Parathyroid adenoma (tissue), 2 donors: ENCODE data around the gene SRGAP1.
"Not testable (repeated sequence)": the region's sequence is repeated elsewhere in the genome, so short reads cannot be mapped to it uniquely, and the experiment has no call there.

Experiments
- H2AFZ ChIP-seq: fragments of 300-600 bp; sonication (generic); one replicate; pipeline ENCODE4 v1.7.0; 2017; ENCODE audit warnings: antibody characterized with exemption, mild to moderate bottlenecking
- H3K27ac ChIP-seq: fragments of 300-600 bp; sonication (generic); one replicate; pipeline ENCODE4 v1.7.0; 2017
- H3K27me3 ChIP-seq: fragments of 300-600 bp; sonication (generic); one replicate; pipeline ENCODE4 v1.7.0; 2017; ENCODE audit warnings: low read length; ENCODE audit not compliant: control insufficient read depth, insufficient read depth
- H3K36me3 ChIP-seq: fragments of 300-600 bp; sonication (generic); one replicate; pipeline ENCODE4 v1.7.0; 2017; ENCODE audit warnings: low read length; ENCODE audit not compliant: control insufficient read depth, insufficient read depth
- H3K4me1 ChIP-seq: fragments of 300-600 bp; sonication (generic); one replicate; pipeline ENCODE4 v1.7.0; 2017; ENCODE audit warnings: control low read depth
- H3K4me2 ChIP-seq: fragments of 300-600 bp; sonication (generic); one replicate; pipeline ENCODE4 v1.7.0; 2017; ENCODE audit warnings: low read length
- H3K4me3 ChIP-seq: fragments of 300-600 bp; sonication (generic); one replicate; pipeline ENCODE4 v1.7.0; 2017; ENCODE audit warnings: low read depth, low read length
- H3K79me2 ChIP-seq: fragments of 300-600 bp; sonication (generic); one replicate; pipeline ENCODE4 v1.7.0; 2017; ENCODE audit warnings: control low read depth
- H3K9ac ChIP-seq: fragments of 300-600 bp; sonication (generic); one replicate; pipeline ENCODE4 v1.7.0; 2017; ENCODE audit warnings: mild to moderate bottlenecking
- H3K9me3 ChIP-seq: fragments of 300-600 bp; sonication (generic); one replicate; pipeline ENCODE4 v1.7.0; 2017; ENCODE audit warnings: low read length; ENCODE audit not compliant: control insufficient read depth
- CTCF ChIP-seq: fragments of 300-600 bp; sonication (generic); IDR thresholded peaks from one replicate; pipeline ENCODE4 v1.7.0; 2017; ENCODE audit warnings: antibody characterized with exemption, mild to moderate bottlenecking
- donor health status: primary hyperparathyroidism.

Gene SRGAP1

DNA sequence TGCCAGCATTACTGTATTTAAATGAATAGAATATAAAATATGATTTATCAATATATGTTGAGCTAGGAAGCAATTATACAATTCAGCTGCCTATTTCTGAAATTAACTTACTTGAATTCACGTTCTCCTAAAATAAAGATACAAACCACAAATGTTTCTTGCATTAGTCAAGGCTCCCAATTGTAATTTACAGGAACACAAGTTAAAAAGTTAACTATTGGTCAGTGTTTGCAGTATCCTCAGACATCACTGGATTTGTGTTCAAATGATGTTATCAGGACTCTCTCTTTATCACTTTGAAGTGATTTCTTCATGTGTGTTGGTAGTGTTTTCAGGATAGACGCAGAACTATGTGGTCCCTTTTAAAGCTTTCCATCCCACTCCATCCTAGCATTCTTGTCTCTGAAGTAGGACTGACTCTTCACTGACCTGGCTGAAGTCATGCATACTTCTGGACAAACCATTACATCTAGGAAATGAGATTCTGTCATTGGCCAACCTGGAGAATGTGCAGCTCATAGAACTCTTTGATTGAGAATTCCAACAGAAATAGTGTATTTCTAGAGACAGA lies 221.5 kb downstream of the SRGAP1 start:
- Histone ChIP-seq H3K4me2 (no peak overlapping the region), H3K9ac (no peak overlapping the region), H3K27me3 (no peaks in the 10 kb centered on the region), H2AFZ (no peak overlapping the region), H3K27ac (no peak overlapping the region), H3K9me3 (no peaks in the 10 kb centered on the region), H3K4me1 (no peaks in the 10 kb centered on the region), H3K36me3 (no peaks in the 10 kb centered on the region), H3K79me2 (no peaks in the 10 kb centered on the region), H3K4me3 (no peak overlapping the region)
- no peak for TF ChIP-seq CTCF

- Histone ChIP-seq H3K27me3 (no peaks in the 10 kb centered on the region), H3K27ac (no peak overlapping the region), H3K4me1 (no peaks in the 10 kb centered on the region), H3K4me2 (no peak overlapping the region), H3K9me3 (no peaks in the 10 kb centered on the region), H3K79me2 (no peaks in the 10 kb centered on the region), H3K9ac (no peak overlapping the region), H2AFZ (no peak overlapping the region), H3K36me3 (no peaks in the 10 kb centered on the region), H3K4me3 (no peak overlapping the region)
- TF ChIP-seq CTCF = no peak
Observed at GRCh38 chr12:64066776-64067175, 222.3 kb downstream of the SRGAP1 start.

- H3K4me3 ChIP-seq = no peak overlapping the region
- no peaks in the 10 kb centered on the region for H3K79me2 ChIP-seq
- no peak overlapping the region for H3K4me2 ChIP-seq
- no peak overlapping the region for H3K9ac ChIP-seq
- no peak overlapping the region for H3K27ac ChIP-seq
- no peaks in the 10 kb centered on the region for H3K27me3 ChIP-seq
- no peak overlapping the region for H2AFZ ChIP-seq
- no peak for TF ChIP-seq CTCF
- H3K9me3 ChIP-seq = no peaks in the 10 kb centered on the region
- H3K4me1 ChIP-seq = no peaks in the 10 kb centered on the region
- H3K36me3 ChIP-seq = no peaks in the 10 kb centered on the region
Observed at GRCh38 chr12:64070454-64070853, 226.0 kb downstream of the SRGAP1 start.

GRCh38 chr12:64072916-64073575 lies 228.5 kb downstream of the SRGAP1 start:
- Histone ChIP-seq H3K36me3 (no peaks in the 10 kb centered on the region), H3K9me3 (no peaks in the 10 kb centered on the region), H3K27ac (no peak overlapping the region), H3K9ac (no peak overlapping the region), H2AFZ (no peak overlapping the region), H3K27me3 (no peaks in the 10 kb centered on the region), H3K4me3 (no peak overlapping the region), H3K79me2 (no peaks in the 10 kb centered on the region), H3K4me1 (no peaks in the 10 kb centered on the region), H3K4me2 (no peak overlapping the region)
- no peak for TF ChIP-seq CTCF

DNA sequence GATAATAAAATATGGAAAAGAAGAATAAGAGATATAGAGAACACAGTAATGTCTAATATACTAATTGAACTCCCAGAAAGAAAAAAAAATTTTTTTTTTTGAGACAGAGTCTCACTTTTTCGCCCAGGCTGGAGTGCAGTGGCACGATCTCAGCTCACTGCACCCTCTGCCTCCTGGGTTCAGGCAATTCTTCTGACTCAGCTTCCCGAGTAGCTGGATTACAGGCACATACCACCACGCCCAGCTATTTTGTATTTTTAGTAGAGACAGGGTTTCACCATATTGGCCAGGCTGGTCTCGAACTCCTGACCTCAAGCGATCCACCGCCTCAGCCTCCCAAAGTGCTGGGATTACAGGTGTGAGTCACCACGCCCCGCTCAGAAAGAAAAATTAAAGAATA lies 232.1 kb downstream of the SRGAP1 start:
- H3K4me3 ChIP-seq, H3K9me3 ChIP-seq: not testable (repeated sequence)

More for the DNA sequence above, 232.1 kb downstream of the SRGAP1 start:
- not testable (repeated sequence) for H3K27me3 ChIP-seq, H3K36me3 ChIP-seq, H3K79me2 ChIP-seq, H3K9ac ChIP-seq, H2AFZ ChIP-seq, H3K4me1 ChIP-seq, H3K27ac ChIP-seq, H3K4me2 ChIP-seq
